Endothelial cell of umbilical vein (primary cell): ENCODE data around the gene MYH10. TPM values are rescaled to one million over a fixed set of nuclear protein-coding genes. Genes with fewer than 3 reads are reported as not detected.

ENCODE experiments used
- BruUV-seq: library from RNA; stranded (reverse); fragments of 400-500 nt; replicated peaks from 2 replicates; lab custom pipeline; 2021; lab: Mats Ljungman, UMichigan
- CTCF ChIA-PET: fragments of 300-600, 350-600 bp; sonication (Branson Sonifier 250); formaldehyde crosslinking; loops from one replicate; lab custom pipeline; 2021; ENCODE audit warnings: antibody characterized with exemption, inconsistent platforms; lab: Charles Lee
- POLR2A ChIA-PET: fragments of 300-600, 350-600 bp; sonication (Branson Sonifier 250); formaldehyde crosslinking; loops from one replicate; lab custom pipeline; 2021; ENCODE audit warnings: antibody characterized with exemption, inconsistent platforms; lab: Charles Lee
- DNase-seq: peaks from one replicate; pipeline ENCODE4 v3.0.0-alpha.2; 2011; ENCODE audit warnings: low read depth, low spot score
- FAIRE-seq: peaks from 2 replicates; lab custom pipeline; 2011; peaks lifted over from hg19 to GRCh38; lab: Jason Lieb, UNC
- H2AFZ ChIP-seq: 2 replicates; pipeline ENCODE4 v1.6.0; 2012; ENCODE audit warnings: low read depth, low read length, control low read depth, inconsistent platforms
- H3K27ac ChIP-seq: 2 replicates; pipeline ENCODE4 v1.5.1; 2011; ENCODE audit warnings: low read depth, mild to moderate bottlenecking, control low read depth, low read length, moderate library complexity; ENCODE audit not compliant: insufficient read depth
- H3K27me3 ChIP-seq, 2 experiments: 2 replicates each; pipeline versions ENCODE4 v1.6.0 to v1.6.1; 2011; ENCODE audit warnings: low read length in 2 of 2, mixed read lengths in 1 of 2; ENCODE audit not compliant: control insufficient read depth in 2 of 2, insufficient read depth in 2 of 2
- H3K36me3 ChIP-seq, 2 experiments: 2 replicates in 1 of 2; 3 replicates in 1 of 2; pipeline ENCODE4 v1.5.1; 2011; ENCODE audit warnings: low read length in 2 of 2, mild to moderate bottlenecking in 1 of 2, moderate library complexity in 1 of 2; ENCODE audit not compliant: control insufficient read depth in 2 of 2, insufficient read depth in 2 of 2; ENCODE audit errors: extremely low read depth in 1 of 2
- H3K4me1 ChIP-seq: 3 replicates; pipeline ENCODE4 v1.5.1; 2011; ENCODE audit warnings: mild to moderate bottlenecking, low read length; ENCODE audit not compliant: control insufficient read depth, insufficient read depth; ENCODE audit errors: extremely low read depth
- H3K4me2 ChIP-seq: 2 replicates; pipeline ENCODE4 v1.6.1; 2011; ENCODE audit warnings: low read length, control low read depth, mixed read lengths; ENCODE audit not compliant: insufficient read depth
- H3K4me3 ChIP-seq, 3 experiments: fragments of 200-600 bp in 1 of 3; sonication (generic), shearing (Covaris generic) in 1 of 3; replicated peaks in 1 of 3; 2 replicates each; pipeline ENCODE4 v1.5.1; 2011 to 2016; ENCODE audit warnings: control low read depth in 3 of 3, low read length in 3 of 3, mild to moderate bottlenecking in 2 of 3, inconsistent platforms in 1 of 3, low read depth in 1 of 3, moderate library complexity in 1 of 3; ENCODE audit not compliant: insufficient read depth in 1 of 3
- H3K79me2 ChIP-seq: 2 replicates; pipeline ENCODE4 v1.6.0; 2012; ENCODE audit warnings: low read length, inconsistent platforms; ENCODE audit not compliant: control insufficient read depth, insufficient read depth
- H3K9ac ChIP-seq: replicated peaks from 2 replicates; pipeline ENCODE3; 2011; ENCODE audit warnings: low read length, control low read depth; ENCODE audit not compliant: insufficient read depth; ENCODE audit errors: extremely low read depth
- H3K9me1 ChIP-seq: replicated peaks from 3 replicates; pipeline ENCODE4 v1.6.0; 2011; ENCODE audit warnings: mild to moderate bottlenecking, low read length; ENCODE audit not compliant: control insufficient read depth, insufficient read depth; ENCODE audit errors: extremely low read depth
- H3K9me3 ChIP-seq: replicated peaks from 2 replicates; pipeline ENCODE4 v1.5.1; 2012; ENCODE audit warnings: low read length, inconsistent platforms; ENCODE audit not compliant: control insufficient read depth, insufficient read depth
- H4K20me1 ChIP-seq: replicated peaks from 2 replicates; pipeline ENCODE3; 2011; ENCODE audit warnings: mild to moderate bottlenecking, low read length; ENCODE audit not compliant: control insufficient read depth, insufficient read depth; ENCODE audit errors: extremely low read depth
- CTCF ChIP-seq, 2 donors: IDR thresholded peaks; 1 replicate in 1 of 2; 2 replicates in 1 of 2; pipeline ENCODE4 v1.5.1; 2011; ENCODE audit warnings: low read length in 2 of 2, mild to moderate bottlenecking in 2 of 2, moderate library complexity in 2 of 2, control low read depth in 1 of 2, inconsistent platforms in 1 of 2, low read depth in 1 of 2; ENCODE audit not compliant: insufficient read depth in 1 of 2; ENCODE audit errors: extremely low read depth in 1 of 2
- EZH2 ChIP-seq: IDR thresholded peaks from 2 replicates; pipeline ENCODE4 v1.6.1; 2012; ENCODE audit warnings: borderline replicate concordance, low read depth, mild to moderate bottlenecking, moderate library complexity, low read length, inconsistent platforms; ENCODE audit not compliant: severe bottlenecking
- FOS ChIP-seq: IDR thresholded peaks from 2 replicates; pipeline ENCODE4 v1.6.1; 2011; ENCODE audit warnings: mild to moderate bottlenecking, low read length, moderate library complexity, borderline replicate concordance; ENCODE audit not compliant: insufficient read depth
- GATA2 ChIP-seq: IDR thresholded peaks from 2 replicates; pipeline ENCODE4 v1.7.0; 2011; ENCODE audit warnings: low read depth, mild to moderate bottlenecking, moderate library complexity, mixed read lengths, low read length; ENCODE audit not compliant: insufficient read length, insufficient read depth
- JUN ChIP-seq: IDR thresholded peaks from 2 replicates; pipeline ENCODE4 v1.6.1; 2011; ENCODE audit warnings: borderline replicate concordance, low read depth; ENCODE audit not compliant: insufficient read length, insufficient read depth
- MAX ChIP-seq: IDR thresholded peaks from 2 replicates; pipeline ENCODE4 v1.6.1; 2011; ENCODE audit not compliant: insufficient read depth, insufficient read length
- MYC ChIP-seq: IDR thresholded peaks from one replicate; pipeline ENCODE4 v1.6.1; 2011; ENCODE audit warnings: mild to moderate bottlenecking, low read depth, low read length
- POLR2A ChIP-seq: IDR thresholded peaks from 2 replicates; pipeline ENCODE4 v1.6.1; 2012; ENCODE audit warnings: low read depth, mild to moderate bottlenecking, control low read depth, low read length
- POLR2AphosphoS5 ChIP-seq: IDR thresholded peaks from 2 replicates; pipeline ENCODE4 v1.6.1; 2012; ENCODE audit warnings: low read depth, mild to moderate bottlenecking, control low read depth, low read length, moderate library complexity; ENCODE audit not compliant: insufficient read depth
- dilution Hi-C: fragments of 300-500 bp; cut with MboI; formaldehyde crosslinking; loops from one replicate; pipeline ENCODE4 v1.15.0; 2019; ENCODE audit warnings: low sequenced_read_pairs; ENCODE audit not compliant: extremely low pct_ligation_motif_present
- intact Hi-C: fragments of 100-400 bp; cut with micrococcal nuclease; formaldehyde crosslinking; loops from one replicate; pipeline ENCODE4 v1.10.0; 2022
- polyA plus RNA-seq, 4 experiments: library from polyadenylated mRNA; depleted of rRNA in 3 of 4; stranded (reverse) in 3 of 4; unstranded in 1 of 4; fragments of >200 nt; gene quantifications; 2 replicates each; pipeline versions ENCODE4 v1.2.1 to v1.2.3, GENCODE V29; 2011 to 2012; ENCODE audit warnings: missing spikeins in 1 of 4
- total RNA-seq: library from RNA; stranded (reverse); gene quantifications from 2 replicates; pipeline ENCODE4 v1.2.3, GENCODE V29; 2021

Gene MYH10
- total and polyA plus RNA-seq, 2 donors (not counting 3 experiments of a cell fraction or from before 2014, with no cell fraction given), result 73.4 to 232 TPM

GRCh38 chr17:8522577-8522976, 107.9 kb downstream of the MYH10 start:
- Histone ChIP-seq H3K27me3 (no peaks in the 10 kb centered on the region), H3K9ac (no peak overlapping the region), H3K4me1 (no peaks in the 10 kb centered on the region), H2AFZ (no peak overlapping the region), H3K9me1 (no peaks in the 10 kb centered on the region), H3K27ac (no peak overlapping the region), H3K36me3 (peaks cover 2 to 38% of the 10 kb centered on the region in 2 experiments), H3K79me2 (no peaks in the 10 kb centered on the region), H3K4me3 (no peak overlapping the region), H3K4me2 (no peak overlapping the region), H3K9me3 (no peaks in the 10 kb centered on the region), H4K20me1 (no peaks in the 10 kb centered on the region)
- ChIA-PET POLR2A (no interaction called here), CTCF (interaction anchor here (1.1 kb wide), 1 partner anchor 223 kb away, joined by 7 read pairs; no protein-coding TSS in a partner anchor)
- DNase-seq, result no peak
- FAIRE-seq, result no peak
- intact Hi-C loops (no loop called here), dilution Hi-C loops (no loop called here)
- BruUV-seq, result no TSS peak
- TF ChIP-seq EZH2, result no peak
- TF ChIP-seq MAX, result no peak
- TF ChIP-seq FOS, result no peak
- TF ChIP-seq MYC, result no peak
- TF ChIP-seq CTCF (IDR thresholded peaks at IDR 0.05; ENCODE audit: extremely low read depth in 1 of 2, insufficient read depth in 1 of 2, low read depth in 1 of 2, low read length in 2 of 2), result no peak
- TF ChIP-seq POLR2AphosphoS5, result no peak
- TF ChIP-seq GATA2, result no peak
- TF ChIP-seq POLR2A, result no peak
- no peak for TF ChIP-seq JUN
